HG03135 (cell line): ENCODE measurements around the gene SCAPER.
"Not testable (repeated sequence)": the region's sequence is repeated elsewhere in the genome, so short reads cannot be mapped to it uniquely, and the experiment has no call there.

ENCODE experiments used
- ATAC-seq: cut with Tn5 transposase; IDR thresholded peaks from one replicate; pipeline ENCODE4 v1.9.1; 2021; ENCODE audit warnings: mild to moderate bottlenecking, moderate library complexity; ENCODE audit not compliant: unreplicated experiment

The SCAPER gene

GRCh38 chr15:76333309-76333708, 571.8 kb downstream of the SCAPER start:
- ATAC-seq = no peak

DNA sequence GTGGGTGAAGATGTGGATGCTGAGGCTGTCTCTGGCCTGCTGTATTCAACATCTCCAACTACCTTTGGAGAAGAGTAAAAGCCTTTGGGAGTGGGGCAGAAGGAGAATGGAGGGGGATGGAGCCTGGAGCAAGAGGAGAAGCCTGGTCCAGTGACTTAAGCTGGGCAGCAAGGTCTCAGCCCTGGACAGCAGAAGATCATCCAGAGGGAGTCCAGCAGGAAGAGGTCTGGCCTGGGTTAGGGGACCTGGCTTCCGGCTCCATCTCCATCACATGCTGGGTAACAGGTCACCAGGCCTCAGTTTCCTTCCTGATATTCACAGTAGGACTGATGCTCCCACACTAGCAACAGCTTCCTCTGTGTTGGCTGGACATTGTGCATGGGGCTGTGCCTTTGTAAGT, 572.3 kb downstream of the SCAPER start:
- no peak for ATAC-seq

DNA sequence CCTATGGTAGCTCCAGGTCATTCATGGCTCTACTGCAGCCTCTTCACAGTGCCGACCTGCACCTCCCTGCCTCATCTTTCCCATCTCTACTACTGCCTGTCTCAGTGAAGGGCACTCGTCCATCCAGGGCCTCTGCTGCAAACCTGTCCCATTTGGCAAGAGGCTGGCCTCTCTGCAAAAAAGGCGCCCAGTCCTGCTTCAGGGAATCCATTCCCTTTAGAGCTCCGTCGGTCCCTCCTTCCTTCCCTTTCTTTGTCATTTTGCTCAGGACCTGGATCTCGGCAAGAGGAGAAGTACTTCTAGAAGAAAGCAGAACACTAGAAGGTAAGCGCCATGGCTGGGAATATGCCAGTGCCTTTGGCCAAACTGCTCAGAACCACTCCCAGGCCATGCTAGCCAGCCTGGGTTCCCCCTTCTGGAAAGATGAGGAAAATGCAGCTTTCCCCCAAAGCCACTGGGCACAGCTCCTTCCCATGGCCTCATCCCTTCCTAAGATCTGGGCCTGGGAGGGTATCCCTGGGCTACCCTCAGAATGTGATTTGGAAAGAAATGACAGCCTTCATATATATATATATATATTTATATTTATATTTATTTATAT, 575.0 kb downstream of the SCAPER start:
- ATAC-seq = no peak

DNA sequence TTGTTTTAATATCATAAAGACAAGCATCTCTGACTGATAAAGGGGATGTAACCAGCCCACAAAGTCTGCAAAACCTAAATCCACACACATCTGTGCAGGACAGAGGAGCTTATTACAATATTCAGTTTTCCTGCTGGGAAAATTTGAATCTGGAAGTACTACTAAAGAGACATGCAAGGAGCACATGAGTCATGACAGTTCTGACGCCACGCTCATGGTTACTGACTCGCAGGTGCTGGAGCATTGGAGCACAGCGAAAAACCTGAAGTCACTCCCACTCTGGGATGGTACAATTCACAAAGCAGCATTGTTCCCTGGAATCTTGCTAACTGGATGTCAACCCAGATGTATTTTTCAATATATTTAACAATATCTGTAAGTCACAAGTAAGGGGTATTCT, 576.2 kb downstream of the SCAPER start:
- ATAC-seq = no peak

DNA sequence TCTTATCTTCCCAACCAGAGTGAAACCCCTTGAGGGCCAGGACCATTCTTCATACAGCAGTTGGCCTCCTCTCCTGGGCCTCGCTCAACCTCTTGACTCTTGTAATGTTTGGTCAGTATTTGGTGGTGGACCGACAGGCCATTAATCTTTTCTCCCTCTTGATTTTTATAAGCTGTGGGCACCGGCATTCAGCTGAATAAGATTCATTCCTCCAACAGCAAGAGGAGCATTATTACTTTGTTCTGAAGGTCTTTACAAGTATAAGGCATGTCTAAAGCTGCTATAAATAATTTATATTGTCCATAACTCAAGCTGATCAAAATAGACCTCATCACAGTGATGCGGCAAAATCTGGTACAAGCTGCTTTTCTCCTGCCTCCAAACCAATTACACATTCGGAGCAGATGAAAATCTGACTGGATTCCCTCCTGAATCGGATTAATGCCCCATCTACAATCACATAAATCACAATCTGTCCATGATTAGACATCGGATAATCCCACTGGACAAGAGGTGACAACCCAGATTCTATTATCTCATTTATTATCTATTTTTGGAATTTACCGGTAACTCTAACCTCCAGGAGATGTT, 576.9 kb downstream of the SCAPER start:
- ATAC-seq = no peak

DNA sequence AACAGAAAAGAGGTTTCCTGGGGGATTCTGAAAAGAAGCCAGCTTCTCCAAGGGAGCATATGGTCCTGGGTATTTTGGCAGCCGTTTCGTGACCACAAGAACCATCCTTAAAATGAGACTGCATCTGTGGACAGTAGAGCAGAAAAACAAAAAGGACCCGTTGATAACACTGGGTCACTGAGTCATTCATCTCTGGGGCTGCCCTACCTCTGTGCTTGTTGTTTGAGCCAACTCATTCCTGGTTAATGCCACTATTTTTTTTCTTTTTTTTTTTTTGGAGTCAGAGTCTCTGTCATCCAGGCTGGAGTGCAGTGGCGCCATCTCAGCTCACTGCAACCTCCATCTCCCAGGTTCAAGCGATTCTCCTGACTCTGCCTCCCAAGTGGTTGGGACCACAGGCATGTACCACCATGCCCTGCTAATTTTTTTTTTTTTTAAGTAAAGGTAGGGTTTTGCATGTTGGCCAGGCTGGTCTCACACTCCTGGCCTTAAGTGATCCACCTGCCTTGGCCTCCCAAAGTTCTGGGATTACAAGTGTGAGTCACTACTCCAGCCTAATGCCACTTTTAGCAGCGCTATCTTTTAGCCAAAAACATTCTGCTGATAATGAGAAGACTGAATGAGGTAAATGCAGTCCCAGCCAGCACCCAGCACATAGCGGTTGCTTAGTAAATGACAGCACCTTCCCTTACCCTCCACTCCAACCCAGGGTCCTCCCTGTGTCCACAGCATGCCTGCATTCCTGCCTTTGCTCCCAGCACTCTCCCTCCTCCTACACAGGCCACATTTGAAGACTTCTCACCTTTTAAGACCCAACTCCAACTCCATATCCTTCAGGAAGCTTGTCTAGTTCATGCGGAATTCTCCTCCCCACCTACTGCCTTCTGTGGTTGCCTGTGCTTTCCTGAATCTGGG, 577.7 kb downstream of the SCAPER start:
- no peak for ATAC-seq

DNA sequence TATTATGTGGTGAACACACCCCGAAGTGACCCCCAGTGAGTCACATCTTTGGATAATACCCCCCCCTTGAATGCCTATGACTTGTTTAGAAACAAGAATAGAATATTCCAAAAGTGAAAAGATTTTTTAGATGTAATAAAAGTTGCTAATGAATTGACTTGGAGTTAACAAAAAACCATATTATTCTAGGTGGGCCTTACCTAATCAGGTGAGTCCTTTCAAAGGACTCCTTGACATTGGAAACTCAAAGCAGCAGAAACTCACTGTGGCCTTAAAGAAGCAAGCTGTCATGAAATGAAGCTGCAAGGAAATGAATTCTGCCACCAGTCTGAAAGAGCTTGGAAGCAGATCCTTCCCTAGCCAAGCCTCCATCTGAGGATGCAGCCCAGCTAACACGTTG, 579.4 kb downstream of the SCAPER start:
- ATAC-seq = no peak

GRCh38 chr15:76324066-76324465, 581.1 kb downstream of the SCAPER start:
- no peak for ATAC-seq

GRCh38 chr15:76321602-76322001, 583.5 kb downstream of the SCAPER start:
- ATAC-seq = no peak

- ATAC-seq = no peak
Observed at GRCh38 chr15:76321171-76321570, 584.0 kb downstream of the SCAPER start.

- no peak for ATAC-seq
Observed at GRCh38 chr15:76320012-76320411, 585.1 kb downstream of the SCAPER start.

DNA sequence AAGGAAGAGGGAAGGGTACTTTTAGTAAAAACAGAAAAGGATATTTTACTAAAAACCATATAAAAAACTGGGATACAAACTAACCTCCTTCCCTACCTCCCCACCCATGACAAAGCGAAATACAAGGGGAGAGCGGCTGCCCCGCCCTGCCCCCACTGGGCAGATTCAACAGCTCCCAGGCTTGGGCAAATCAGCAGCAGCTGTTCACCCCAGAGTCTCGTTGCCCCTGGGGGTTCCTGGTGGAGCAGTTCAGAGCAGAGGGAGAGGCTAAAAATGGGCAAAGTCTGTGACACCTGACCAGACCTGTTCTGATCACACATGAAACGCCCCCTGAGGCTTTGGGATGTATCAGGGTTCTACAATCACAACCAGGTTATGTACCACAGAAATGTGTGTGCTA, 591.4 kb downstream of the SCAPER start:
- no peak for ATAC-seq

DNA sequence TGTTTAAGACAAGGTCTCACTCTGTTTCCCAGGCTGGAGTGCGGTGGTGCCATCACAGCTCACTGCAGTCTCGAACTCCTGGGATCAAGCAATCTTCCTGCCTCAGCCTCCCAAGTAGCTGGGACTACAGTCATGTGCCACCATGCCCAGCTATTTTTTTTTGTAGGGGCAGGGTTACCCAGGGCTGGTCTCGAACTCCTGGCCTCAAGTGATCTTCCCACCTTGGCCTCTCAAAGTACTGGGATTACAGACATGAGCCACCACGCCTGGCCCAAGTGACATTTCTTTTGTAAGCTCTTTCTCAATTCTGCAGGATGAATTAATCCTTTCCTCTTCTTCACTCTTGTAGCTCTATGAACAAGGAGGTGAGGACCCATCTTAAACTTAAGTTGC, 592.0 kb downstream of the SCAPER start:
- ATAC-seq = not testable (repeated sequence)

DNA sequence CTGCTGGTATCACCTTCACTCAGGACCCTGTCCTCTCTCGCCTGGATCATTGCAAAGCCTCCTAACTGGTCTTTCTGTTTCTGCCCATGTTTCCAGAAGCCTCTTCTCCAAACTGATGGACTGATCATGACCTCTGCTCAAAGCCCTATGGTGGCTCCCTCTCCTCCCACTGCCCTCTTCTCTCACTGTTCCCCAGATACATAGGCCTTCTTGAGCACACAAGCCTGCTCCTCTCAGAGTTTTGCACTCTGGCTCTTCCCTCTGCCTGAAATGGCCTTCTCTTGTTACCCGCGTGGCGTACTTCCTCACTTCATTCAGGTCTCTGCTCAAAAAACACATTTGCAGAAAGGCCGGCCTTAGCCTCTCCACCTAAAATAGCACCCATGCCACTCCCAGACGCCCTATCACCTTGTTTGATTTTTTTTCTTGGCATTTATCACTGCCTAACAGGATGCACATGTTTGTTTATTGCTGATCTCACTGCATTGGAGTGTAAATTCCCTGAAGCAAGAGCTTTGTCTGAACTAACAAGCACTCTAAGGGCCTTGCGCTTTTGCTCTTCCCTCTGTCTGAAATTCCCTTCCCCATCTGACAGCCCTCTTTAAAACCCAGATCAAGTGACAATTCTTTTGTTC, 592.5 kb downstream of the SCAPER start:
- ATAC-seq = no peak

DNA sequence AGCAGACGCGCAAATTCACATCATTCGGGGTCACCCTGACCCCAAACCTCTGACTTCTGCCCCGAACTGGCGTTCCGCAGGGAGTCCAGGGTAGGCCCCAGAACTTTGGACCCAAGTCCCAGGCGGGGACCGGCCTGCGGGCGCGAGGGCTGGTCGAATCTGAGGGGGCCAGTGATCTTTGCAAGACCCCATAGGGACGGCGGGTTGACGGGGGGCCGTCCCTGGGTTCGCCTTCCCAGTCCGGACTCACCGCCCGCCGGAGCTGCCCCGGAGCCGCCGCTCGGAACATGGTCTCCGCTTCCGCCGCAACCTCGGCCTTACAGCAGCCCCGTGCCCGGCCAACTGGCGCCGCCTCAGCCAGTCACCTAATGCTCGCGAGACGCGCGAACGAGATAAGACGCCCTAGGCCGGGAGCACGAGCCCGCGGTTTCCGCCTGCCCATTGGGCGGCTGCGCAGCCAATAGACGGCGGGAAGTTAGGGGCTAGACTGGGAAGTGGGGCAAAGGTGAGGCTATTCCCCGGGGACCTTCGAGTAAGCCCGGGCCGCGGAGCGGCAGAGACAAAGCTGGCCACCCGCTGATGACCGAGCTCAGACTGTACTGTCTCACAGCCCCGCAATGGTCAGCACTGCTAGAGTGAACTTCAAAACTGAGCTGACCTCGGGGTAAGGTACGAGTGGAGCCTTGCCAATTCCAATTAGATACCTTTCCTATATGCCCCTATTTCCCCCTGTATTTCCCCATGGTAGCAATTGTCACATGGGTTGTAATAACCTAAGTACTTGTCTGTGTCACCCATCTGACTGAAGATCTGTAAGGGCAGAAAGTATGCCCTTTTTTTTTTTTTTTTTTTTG, 593.8 kb downstream of the SCAPER start, which contains the start of gene ETFA:
Gene ETFA, minus strand, starts transcription at position 370 of the 854 bp plus-strand sequence. Its CDS starts 81 bp downstream, at position 289.
- peak; percentile 97 for ATAC-seq

DNA sequence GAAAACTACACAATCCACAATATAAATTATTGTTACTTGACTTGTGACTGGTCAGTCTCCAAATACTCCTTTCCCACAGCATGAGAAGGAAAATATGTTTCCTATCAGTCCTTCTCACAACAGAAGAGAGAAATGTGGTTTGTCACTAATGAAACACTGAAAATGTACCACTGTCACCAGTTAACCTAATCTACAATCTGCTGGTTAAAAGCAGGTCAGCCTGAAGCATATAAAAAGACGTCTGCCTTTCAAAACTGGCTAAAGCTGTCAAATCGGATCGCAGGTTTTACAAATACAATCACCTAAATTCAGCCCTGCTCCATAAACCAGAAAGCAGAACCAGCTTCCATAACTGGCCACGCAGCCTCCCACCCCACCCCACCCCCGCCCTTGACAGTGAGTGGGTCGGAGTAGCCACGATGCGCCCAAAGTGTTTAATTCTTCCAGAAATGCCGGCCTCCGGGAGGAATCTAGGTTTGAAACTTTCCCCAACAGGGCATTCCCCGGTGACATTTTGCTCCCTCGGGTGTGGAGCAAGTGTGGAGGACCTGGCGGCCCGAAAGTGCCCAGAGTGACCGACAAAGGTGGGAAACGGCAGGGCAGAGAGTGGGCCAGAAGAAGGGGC, 594.6 kb downstream of the SCAPER start:
- peak; percentile 20 for ATAC-seq

- no peak for ATAC-seq
Observed at GRCh38 chr15:76309601-76310330, 595.4 kb downstream of the SCAPER start.

- no peak for ATAC-seq
Observed at GRCh38 chr15:76303909-76304308, 601.2 kb downstream of the SCAPER start.

GRCh38 chr15:76299786-76300185, 605.4 kb downstream of the SCAPER start:
- no peak for ATAC-seq
